Erythroblast (primary cell): ENCODE data around the gene COX7A2.

ENCODE experiments used
- GATA1 ChIP-seq: IDR thresholded peaks from 2 replicates; pipeline ENCODE4 v1.6.1; 2011; ENCODE audit warnings: low read depth, mild to moderate bottlenecking, control low read depth, low read length, moderate library complexity
- POLR2A ChIP-seq: IDR thresholded peaks from 2 replicates; pipeline ENCODE4 v1.6.1; 2011; ENCODE audit warnings: mild to moderate bottlenecking, low read length

DNA sequence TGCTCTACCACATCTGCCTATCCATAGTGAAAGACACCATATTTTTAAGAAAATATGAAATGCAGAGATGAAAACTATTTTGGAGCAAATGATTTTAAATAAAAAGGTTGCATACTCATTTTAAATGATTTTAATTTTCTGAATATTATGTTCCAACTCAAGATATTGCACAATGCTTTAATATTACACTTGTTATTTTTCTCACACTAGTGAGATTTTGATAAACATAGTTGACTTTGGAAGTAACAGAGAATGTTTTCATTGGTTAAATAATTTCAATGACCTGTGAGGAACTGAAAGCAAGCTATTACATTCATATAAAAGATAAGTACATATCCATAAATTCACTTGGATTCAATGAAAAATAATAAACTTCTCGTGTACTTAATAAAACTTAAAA lies 48.1 kb upstream of the COX7A2 start:
- TF ChIP-seq POLR2A (no peak), GATA1 (no peak)
